Measurements from ENCODE around the gene APOBEC4. TPM values are rescaled to one million over a fixed set of nuclear protein-coding genes. Genes with fewer than 3 reads are reported as not detected.
A peak's percentile ranks its signal among the peaks of the same experiment; 100 is the strongest.
"Not testable (repeated sequence)": the region's sequence is repeated elsewhere in the genome, so short reads cannot be mapped to it uniquely, and the experiment has no call there.

APOBEC4 gene
- total RNA-seq, 1 donor from 2014 or later, result not detected

DNA sequence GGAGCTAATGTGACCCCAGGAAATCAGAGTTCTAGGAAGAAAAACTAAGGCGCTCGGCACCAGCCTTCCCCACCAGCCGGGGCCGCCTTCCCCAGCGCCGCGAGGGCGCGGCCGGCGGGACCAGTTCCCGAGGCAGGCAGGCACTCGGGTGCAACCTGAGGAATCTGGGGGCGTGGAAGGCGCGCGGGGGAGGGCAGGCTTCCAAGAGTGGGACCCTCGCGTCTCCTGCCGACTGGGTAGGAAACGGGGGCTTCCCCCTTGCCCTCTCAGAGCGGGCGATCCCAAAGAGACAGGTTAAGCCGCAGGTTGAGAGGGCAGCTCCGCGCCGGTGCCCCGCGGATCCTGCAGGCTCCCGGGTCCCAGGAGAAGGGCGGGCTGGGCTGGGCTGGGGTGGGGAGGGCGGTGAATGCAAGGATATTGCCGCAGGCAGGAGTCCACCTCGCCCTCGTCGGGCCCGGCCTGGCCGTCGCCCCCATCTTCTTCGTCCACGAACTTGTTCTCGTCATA is 18.0 kb downstream of the APOBEC4 start:
- DNase-seq (ENCODE audit: extremely low read depth, low read depth, low spot score), result no peak

DNA sequence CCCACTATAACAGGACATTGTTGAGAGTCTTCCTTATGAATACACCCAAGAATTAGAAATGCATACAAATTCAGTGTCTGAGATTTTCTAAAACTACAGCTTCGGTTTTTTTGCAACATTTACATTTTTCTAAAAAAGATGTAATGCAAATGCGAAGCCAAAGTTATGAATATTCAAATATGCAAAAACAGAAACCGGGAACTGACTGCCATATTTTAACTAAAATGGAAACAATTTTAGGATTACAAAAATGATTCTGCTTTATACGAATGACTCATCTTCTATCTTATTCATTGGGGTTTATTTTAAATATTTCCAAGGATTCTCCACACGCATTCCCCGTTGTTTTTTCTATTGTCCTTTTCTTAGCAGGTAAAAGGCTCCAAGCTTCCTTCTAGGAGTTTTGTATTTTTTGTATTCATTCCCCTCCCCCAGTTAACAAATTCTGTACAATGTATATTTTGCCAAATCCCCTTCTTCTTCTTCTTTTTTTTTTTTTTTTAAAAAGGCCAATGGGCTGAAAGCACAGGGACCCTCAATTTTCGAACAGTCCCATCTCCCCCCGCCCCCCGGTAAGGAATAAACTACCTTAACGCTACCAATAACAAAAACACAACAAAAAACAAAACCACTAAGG is 18.6 kb downstream of the APOBEC4 start:
- no peak for DNase-seq (ENCODE audit: extremely low read depth, low read depth, low spot score)

DNA sequence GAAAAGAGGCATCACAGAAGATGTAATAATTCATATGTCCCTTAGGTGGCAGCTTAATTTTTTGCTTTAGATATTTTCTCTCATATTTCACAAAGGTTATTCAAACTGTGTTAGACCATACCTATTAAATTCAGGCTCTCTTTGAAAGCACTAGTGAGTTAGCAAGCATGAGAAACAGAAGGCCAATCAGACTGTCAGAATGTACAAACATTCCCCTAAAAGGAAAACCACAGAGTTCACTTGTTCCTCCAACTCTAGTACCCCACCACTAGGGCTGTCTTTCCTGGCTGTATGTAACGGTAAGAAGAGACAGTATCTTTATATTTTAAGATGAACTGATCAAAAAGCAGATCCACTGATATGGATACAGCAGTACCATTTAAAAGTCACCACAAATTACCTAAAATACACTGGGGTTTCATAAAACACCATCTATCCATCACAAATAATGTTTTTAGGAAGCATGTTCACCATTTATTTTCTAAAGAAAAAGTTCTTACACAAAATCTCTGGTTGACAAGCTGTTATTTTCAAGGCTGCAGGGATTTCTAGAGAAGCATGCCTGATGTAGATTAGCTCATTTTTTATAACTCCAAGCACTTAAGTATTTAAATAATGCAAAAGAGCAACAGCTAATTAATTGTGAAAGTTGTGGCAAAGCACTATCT is 19.3 kb downstream of the APOBEC4 start:
- DNase-seq (ENCODE audit: extremely low read depth, low read depth, low spot score), result no peak

DNA sequence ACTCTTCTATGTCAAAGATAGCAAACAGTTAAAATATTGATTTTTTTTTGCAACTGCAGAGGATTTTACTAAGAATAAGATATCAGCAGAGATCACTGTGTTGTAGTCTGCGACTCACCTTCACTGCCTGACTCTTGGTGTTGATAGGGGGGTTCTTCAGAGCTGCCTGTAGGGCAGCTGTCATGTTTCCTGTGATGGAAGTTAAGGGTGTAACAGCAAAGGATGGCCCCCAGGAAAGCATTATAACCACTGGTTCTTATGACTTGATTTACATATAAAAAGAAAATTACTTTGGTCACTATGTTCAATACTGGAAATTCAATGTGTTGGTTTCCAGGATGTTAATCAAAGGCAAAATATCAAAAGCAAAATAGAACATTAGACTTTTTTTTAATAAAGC is 20.2 kb downstream of the APOBEC4 start:
- DNase-seq (ENCODE audit: extremely low read depth, low read depth, low spot score), result no peak

DNA sequence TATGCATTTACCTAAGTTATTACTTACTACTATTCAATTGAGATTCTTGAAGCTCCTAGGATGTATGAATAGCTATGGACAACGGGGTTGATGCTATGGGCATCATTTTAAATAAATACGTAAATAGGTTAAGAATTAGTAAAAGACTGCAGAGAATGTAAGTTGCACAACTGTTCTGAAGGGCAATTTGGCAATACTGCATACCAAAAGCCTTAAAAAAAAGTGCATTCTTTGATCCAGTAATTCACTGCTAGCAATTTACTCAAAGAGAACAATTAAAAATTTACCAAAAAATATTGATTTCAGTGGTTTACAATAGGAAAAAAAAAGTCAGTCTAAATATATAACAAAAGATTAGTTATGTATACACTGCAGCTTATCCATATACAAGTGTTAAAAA is 21.0 kb downstream of the APOBEC4 start:
- no peak for DNase-seq (ENCODE audit: extremely low read depth, low read depth, low spot score)

DNA sequence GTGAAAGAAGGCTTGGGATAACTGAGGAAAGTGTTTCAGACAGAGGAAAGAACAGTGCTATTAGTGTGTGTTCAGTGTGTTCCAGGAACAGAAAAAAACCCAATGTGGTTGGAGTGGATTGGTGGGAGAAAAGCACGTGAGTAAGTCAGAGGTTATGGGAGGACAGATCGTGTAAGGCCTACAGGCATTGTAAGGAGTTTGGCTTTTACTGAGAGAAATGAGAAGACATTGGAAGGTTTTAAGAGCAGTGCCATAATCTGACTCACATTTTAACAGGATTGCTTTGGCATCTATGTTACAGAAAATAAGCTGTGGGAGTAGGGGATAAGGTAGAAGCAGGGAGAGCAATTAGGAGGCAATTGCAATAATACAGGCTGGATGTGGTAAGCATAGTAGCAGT is 22.4 kb downstream of the APOBEC4 start:
- no peak for DNase-seq (ENCODE audit: extremely low read depth, low read depth, low spot score)

DNA sequence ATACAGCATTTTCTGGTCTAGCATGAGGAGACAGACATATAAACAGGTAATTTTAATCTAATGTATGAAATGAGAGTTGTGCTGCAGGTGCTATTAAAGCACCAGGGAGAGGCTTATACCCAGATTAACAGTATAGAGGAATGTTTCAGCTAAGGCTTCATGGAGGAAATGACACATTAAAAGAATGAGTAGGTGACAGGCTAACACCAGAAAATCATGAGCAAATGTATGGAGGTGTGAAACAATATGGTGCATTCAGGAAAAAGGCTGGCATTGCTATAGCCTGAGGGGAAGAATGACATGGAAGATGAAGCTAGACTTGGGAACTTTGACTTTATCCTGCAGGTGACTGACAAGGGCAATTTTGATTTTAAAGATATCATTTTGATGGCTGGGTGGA is 24.6 kb downstream of the APOBEC4 start:
- DNase-seq (ENCODE audit: extremely low read depth, low read depth, low spot score), result no peak

DNA sequence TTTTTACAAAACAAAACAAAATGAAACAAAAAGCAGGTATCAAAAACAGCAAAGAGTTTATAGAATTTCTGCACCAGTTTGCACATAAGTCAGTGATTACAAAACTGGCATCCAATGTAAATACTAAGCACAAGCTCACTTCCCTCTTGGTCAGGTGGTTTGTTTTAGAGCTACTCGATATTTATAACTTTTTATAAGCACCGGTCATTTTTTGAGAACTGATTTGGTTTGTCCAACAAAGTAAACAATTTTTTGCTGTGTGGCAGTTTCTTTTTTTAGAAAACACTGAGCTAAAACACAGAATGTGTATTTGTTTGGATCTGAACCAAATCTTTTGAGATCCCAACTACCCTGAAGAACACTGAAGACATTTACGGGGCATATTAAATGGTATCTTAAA is 26.9 kb downstream of the APOBEC4 start:
- DNase-seq (ENCODE audit: extremely low read depth, low read depth, low spot score), result not testable (repeated sequence)

DNA sequence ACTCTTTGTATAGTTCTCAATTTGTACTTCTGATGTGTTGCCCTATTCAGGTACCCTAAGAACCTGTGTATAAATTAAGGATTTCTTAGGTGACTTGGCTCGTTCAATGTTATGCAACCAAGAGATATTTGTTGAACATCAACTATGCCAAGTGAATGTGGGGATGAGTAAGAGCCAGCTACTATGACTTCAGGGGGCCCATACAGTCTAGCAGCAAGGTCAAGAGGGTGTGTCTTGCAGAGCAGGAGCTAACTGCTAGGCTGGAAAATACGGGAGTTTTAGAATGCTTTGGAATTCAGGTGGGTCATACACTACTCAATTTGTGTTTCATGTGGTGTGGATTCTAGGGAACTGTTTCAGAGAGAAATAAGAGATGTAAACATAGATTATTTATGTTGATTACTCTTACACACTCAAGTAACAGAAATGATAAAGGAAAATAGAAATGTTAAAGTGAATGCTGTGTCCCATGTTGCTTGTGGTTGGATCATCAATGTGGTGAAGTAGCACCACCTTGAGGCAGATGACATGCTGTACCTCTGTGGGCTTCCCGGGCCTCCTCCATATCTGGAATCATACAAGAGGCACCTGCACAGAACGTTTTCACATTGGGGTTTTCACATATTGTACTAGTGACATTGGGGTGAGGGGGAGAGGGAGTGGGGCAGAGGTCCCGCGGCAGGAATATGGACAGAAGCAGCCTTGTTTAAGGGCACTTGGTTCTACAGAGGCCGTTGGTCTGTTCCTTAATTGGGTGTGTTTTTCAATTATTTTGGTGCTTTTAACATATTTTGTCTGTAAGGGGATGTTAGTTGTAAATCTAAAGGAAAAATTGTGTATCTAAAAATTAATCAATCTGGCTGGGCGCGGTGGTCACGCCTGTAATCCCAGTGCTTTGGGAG is 30.0 kb downstream of the APOBEC4 start:
- DNase-seq (ENCODE audit: extremely low read depth, low read depth, low spot score), result no peak

DNA sequence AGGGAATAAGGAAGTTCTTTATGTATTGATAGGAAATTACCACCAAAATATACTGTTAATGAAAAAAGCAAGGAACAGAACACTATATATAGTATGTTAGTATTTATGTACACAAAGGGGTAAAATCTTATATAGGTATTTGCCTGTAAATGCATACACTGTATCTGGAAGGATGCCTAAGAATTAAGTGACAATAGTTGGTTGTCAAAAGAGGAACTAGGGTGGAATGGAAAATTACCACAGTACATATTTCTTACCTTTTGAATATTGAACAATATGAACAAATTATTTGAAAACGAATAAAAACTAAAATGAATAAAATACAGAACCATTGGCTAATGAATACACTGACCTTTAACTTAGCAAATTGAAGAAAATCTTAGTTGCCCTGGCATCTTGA is 31.1 kb downstream of the APOBEC4 start:
- no peak for DNase-seq (ENCODE audit: extremely low read depth, low read depth, low spot score)

DNA sequence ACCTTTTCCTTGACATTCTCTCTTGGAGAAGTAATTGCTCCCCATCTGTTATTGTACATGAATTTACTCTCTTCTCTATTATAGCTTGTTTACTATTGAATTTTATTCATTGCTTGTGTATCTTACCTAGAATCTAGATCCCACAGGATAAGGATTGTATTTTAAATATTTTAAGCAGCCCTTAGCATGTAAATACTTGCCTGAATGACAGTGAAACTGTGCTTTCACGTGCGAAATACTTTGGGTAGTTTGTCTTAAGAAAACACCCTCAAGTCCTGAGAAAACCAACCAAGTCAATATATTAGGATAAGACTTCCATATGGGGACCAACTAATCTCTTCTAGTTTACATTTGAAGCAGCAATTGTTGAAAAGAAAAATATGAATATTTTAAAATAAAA is 32.8 kb downstream of the APOBEC4 start:
- DNase-seq (ENCODE audit: extremely low read depth, low read depth, low spot score), result no peak

DNA sequence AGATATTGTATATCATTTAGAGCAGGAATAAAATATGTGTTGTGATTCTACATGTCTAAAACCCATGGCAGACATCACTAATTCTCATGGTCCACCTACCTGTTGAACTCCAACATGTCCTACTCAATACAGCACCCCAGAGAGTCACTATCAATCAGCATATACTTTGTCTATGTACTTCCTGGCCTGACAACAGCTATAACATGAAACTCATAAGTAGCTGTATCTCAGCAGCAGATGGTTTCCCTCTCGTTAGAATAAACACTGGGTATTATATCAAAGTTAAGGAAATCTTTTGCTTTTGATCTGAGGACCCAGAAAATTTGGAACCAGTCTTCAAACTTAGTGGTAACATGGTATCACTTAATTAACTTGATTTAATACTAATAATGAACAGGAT is 33.3 kb downstream of the APOBEC4 start:
- DNase-seq (ENCODE audit: extremely low read depth, low read depth, low spot score), result no peak

DNA sequence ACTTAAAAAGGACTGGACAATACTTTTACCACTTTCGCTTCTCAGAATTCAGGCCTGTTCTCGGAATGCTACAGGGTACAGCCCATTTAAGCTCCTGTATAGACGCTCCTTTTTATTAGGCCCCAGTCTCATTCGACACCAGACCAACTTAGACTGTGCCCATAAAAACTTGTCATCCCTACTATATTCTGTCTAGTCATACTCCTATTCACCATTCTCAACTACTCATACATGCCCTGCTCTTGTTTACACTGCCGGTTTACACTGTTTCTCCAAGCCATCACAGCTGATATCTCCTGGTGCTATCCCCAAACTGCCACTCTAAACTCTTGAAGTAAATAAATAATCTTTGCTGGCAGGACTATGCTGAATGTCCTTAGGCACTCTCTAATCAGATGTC is 34.9 kb downstream of the APOBEC4 start:
- not testable (repeated sequence) for DNase-seq (ENCODE audit: extremely low read depth, low read depth, low spot score)

DNA sequence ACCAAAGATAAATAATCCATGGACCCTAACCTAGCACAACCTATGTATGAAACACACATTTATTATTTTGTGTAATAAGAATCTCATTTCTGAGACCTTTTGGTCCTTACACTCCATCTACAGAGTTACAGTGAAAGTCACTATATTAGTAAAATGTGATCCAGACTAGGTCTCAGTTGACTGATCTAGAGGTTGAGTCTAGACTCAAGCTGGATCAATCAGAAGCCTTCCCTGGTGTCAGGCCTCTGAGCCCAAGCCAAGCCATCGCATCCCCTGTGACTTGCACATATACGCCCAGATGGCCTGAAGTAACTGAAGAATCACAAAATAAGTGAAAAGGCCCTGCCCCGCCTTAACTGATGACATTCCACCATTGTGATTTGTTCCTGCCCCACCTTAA is 40.1 kb downstream of the APOBEC4 start:
- DNase-seq (ENCODE audit: extremely low read depth, low read depth, low spot score), result not testable (repeated sequence)

DNA sequence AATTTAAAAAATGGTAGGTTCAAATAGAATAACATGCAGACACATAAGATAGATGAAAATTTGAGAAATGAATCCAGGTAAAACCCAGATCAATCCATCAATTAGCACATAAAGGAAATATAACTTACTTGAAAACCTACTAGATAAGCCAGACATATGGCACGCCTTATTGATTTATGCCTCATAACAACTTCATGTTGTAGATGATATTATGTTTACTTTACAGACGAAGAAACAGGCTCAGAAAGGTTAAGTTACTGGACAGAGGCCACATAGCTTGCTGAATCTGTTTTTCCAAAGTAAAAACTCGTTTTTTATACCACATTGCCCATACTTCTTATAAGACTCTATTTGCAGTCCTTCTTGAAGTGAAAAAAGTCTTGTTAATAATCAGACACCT is 40.7 kb downstream of the APOBEC4 start:
- DNase-seq (ENCODE audit: extremely low read depth, low read depth, low spot score), result no peak

DNA sequence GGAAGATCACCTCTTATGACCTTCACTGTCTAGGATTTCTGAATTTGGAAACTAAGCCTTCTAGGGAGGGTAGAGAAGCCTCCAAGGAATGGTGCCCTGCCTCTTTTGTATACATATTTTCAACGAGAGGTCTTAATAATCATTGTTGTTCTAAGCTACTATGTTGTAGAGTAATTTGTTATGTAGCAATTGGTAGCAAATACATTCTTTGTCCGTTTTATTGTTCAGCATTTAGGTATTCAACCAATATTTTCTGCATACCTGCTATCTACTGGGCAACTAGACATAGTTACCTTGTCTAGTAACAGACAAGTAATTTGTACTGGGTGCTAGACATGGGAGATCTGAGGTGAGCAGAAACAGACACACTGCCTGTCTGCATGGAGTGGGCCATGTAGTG is 42.1 kb downstream of the APOBEC4 start:
- no peak for DNase-seq (ENCODE audit: extremely low read depth, low read depth, low spot score)

DNA sequence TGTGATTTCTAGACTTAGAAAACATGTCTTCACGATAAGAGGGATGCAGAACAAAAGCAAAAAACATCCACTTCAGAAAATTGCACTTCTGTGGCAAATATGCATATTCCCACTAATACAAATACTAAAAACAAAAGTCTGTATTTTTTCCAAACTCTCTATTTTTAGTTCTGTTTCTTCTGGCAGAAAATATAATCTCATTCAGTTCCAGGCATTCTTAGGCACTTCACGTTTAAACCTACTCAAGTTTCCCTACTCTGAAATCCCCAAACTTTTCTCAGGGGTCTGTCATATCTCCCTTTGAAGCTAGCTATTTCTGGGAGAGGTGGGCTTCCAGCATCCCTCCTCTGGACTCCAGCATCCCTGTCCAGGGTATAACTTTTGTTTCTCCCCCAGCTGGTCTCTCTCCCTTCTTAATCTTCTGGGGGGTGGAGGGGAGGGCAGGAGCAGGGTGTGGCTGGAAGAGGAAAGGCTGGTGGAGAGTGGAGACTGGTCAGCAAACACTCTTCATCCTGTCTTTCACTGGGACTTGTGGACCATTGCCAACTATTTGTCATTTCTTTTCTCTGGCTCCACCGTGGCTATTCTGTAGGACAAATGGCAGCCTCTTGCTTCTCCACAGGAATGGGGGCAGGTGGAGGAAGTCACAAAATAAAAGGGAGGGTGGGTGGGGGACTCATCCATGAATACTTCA is 43.2 kb downstream of the APOBEC4 start:
- no peak for DNase-seq (ENCODE audit: extremely low read depth, low read depth, low spot score)

DNA sequence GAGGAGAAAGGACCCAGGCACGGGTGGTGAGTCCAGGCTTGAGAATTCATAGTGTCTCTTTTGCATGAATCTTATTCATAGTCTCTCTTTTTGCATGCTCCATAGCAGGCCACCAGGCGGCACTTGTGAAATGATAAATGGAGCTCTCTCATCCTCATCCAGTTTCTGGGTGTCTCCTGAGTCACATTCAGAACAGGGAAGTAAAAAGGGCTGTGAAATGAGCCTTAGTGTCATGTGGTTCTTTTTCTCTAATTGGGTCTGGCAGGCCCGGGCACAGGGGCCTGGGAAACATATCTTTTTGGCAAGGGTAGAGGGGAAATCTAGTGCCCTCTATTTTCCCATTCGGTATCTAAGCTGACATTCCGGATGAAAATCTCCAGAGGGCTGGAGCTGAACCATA is 43.8 kb downstream of the APOBEC4 start:
- DNase-seq (ENCODE audit: extremely low read depth, low read depth, low spot score), result peak; percentile 22

DNA sequence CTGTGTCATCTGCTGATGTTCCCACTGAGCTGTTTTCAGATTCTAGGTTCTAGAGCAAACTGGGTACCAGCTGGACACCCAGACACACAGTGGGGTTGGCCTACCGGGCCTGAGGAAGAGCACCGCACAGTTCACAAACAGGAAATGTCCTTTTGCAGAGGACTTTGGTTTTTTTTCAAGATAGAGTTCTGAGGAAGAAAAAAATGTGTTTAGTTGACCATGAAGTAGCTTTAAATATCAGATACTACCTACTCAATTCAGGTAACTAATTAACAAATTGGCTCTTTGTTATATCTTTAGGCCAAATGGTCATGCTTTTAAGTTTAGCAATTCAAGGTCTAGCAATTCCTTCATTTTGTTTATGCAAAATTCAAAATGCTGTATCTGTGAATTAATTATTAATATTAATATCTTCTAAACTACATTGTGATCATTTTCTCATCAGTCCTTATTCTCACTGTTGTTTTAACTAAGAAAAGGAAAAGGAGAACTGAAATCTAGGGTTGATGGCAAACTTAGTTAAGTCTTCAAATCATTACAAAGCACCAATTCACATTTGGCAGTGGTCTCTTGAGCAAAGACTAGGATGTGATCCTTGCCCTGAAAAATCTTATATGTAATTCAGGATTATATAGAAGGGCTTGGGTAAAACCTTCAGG is 45.7 kb downstream of the APOBEC4 start:
- no peak for DNase-seq (ENCODE audit: extremely low read depth, low read depth, low spot score)

DNA sequence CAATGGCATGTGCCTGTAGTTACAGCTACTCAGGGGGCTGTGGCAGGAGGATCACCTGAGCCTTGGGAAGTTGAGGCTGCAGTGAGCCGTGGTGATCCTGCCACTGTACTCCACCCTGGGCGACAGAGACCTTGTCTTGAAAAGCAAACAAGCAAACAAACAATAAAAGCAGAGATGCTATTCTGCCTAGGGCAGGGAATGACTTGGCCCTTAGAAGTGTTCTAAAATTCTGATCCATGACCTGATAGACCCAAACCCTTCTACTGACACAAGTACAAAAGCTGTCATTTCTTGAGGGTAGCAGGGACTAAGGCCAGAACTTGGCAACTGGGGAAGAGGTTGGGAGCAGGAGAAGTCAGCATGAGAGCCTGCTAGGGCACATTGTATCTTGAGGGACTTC is 47.2 kb downstream of the APOBEC4 start:
- no peak for DNase-seq (ENCODE audit: extremely low read depth, low read depth, low spot score)

All from glomerular endothelial cell (primary cell).